ENCODE results near the gene MARVELD2.
"Not testable (repeated sequence)": the region's sequence is repeated elsewhere in the genome, so short reads cannot be mapped to it uniquely, and the experiment has no call there.

DNA sequence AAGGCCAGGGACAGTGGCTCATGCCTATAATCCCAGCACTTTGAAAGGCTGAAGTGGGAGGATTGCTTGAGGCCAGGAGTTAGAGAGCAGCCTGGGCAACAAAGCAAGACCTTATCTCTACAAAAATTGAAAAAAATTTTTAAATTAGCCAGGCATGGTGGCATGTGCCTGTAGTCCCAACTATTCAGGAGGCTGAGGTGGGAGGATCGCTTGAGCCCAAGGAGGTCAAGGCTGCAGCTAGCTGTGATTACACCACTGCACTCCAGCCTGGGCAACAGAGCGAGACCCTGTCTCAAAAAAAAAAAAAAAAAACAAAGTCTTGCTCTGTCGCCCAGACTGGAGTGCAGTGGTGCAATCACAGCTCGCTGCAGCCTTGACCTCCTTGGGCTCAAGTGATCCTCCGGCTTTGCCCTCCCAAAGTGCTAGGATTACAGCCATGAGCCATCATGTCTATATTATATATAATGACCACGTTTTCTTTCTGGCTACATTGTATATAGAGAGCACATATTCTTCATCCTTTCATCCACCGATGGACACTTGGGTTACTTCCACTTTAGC, 40.6 kb downstream of the MARVELD2 start:
- TF ChIP-seq, protein P1, sequence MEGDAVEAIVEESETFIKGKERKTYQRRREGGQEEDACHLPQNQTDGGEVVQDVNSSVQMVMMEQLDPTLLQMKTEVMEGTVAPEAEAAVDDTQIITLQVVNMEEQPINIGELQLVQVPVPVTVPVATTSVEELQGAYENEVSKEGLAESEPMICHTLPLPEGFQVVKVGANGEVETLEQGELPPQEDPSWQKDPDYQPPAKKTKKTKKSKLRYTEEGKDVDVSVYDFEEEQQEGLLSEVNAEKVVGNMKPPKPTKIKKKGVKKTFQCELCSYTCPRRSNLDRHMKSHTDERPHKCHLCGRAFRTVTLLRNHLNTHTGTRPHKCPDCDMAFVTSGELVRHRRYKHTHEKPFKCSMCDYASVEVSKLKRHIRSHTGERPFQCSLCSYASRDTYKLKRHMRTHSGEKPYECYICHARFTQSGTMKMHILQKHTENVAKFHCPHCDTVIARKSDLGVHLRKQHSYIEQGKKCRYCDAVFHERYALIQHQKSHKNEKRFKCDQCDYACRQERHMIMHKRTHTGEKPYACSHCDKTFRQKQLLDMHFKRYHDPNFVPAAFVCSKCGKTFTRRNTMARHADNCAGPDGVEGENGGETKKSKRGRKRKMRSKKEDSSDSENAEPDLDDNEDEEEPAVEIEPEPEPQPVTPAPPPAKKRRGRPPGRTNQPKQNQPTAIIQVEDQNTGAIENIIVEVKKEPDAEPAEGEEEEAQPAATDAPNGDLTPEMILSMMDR (IDR thresholded peaks at IDR 0.05) = not testable (repeated sequence)
- not testable (repeated sequence) for TF ChIP-seq POLR2A (IDR thresholded peaks at IDR 0.05)

Measured in esophagus squamous epithelium (tissue), 4 donors.